K562 (cell line): Measurements from ENCODE around the gene SSBP1. TPM values are rescaled to one million over a fixed set of nuclear protein-coding genes. Genes with fewer than 3 reads are reported as not detected.

Experiments
- CREB3 ChIP-seq: fragments of 450-650 bp; conservative IDR thresholded peaks from 2 replicates; pipeline ENCODE4 v1.6.1; 2016; ENCODE audit warnings: missing genetic modification characterization, low read depth, mild to moderate bottlenecking, missing compliant biosample characterization, moderate library complexity
- JUN ChIP-seq, 2 experiments: sonication (generic) in 1 of 2; formaldehyde crosslinking in 1 of 2; IDR thresholded peaks; 2 replicates each; pipeline versions ENCODE4 v1.6.1 to v1.8.0; 2012 to 2022; ENCODE audit warnings: borderline replicate concordance in 2 of 2, mild to moderate bottlenecking in 2 of 2, improper control_type of control experiment in 1 of 2, low read depth in 1 of 2, low read length in 1 of 2, missing genetic modification reagents in 1 of 2
- LARP7 ChIP-seq: fragments of 450-650 bp; IDR thresholded peaks from 2 replicates; pipeline ENCODE4 v1.6.1; 2016
- MYC ChIP-seq, 2 experiments: fragments of 250-450 bp in 1 of 2; sonication (Bioruptor Pico) in 1 of 2; IDR thresholded peaks; 2 replicates each; pipeline versions ENCODE4 v1.5.1 to v1.6.1; 2012 to 2021; ENCODE audit warnings: low read depth in 2 of 2, borderline replicate concordance in 1 of 2, improper control_type of control experiment in 1 of 2, low read length in 1 of 2, mild to moderate bottlenecking in 1 of 2, moderate library complexity in 1 of 2
- PHB2 ChIP-seq: fragments of 450-650 bp; IDR thresholded peaks from 2 replicates; pipeline ENCODE4 v1.6.1; 2017; ENCODE audit warnings: low read depth
- polyA plus RNA-seq, 8 experiments: library from polyadenylated mRNA; depleted of rRNA in 4 of 8; stranded (reverse) in 5 of 8; unstranded in 3 of 8; fragments of >200 nt; fragmentation: Nextera tagmentation in 2 of 8; fragmentation: Illumina TruSeq in 1 of 8; extraction: Ambion mirVana in 2 of 8; extraction: Trizol in 1 of 8; gene quantifications; 2 replicates each; pipeline versions ENCODE4 v1.2.1 to v1.2.3, GENCODE V29; 2011 to 2014; ENCODE audit warnings: inconsistent platforms in 1 of 8, missing spikeins in 1 of 8
- total RNA-seq, 7 experiments: library from RNA; depleted of rRNA in 6 of 7; stranded (reverse); fragments of >200 nt in 6 of 7; fragmentation: Illumina TruSeq in 2 of 7; extraction: Trizol in 2 of 7; gene quantifications; 2 replicates each; pipeline versions ENCODE4 v1.2.1 to v1.2.3, GENCODE V29; 2011 to 2021; ENCODE audit warnings: low replicate concordance in 1 of 7
- TF ChIP-seq, protein P1 (sequence below): fragments of 450-650 bp; formaldehyde crosslinking; IDR thresholded peaks from 2 replicates; pipeline ENCODE4 v1.4.0; 2022; ENCODE audit warnings: missing genetic modification characterization
- TF ChIP-seq, protein P2 (sequence below): fragments of 450-650 bp; IDR thresholded peaks from 2 replicates; pipeline ENCODE4 v1.6.1; 2016; ENCODE audit warnings: borderline replicate concordance

SSBP1 gene
- total and polyA plus RNA-seq, 9 of the 15 experiments (the other 6 are each of a cell fraction or from before 2014, with no cell fraction given): 404 to 1,996 (median 835) TPM

- TF ChIP-seq PHB2 (0 out of 2 replicates have a peak, but pooled peaks have one; percentile 12), MYC (IDR thresholded peaks at IDR 0.05; ENCODE audit: low read depth, low read length) (no peak), MYC (CRISPR knock-in tag; IDR thresholded peaks at IDR 0.05; ENCODE audit: borderline replicate concordance, low read depth) (no peak), JUN (IDR thresholded peaks at IDR 0.05; ENCODE audit: borderline replicate concordance, low read depth, low read length) (0 out of 2 replicates have a peak, but pooled peaks have one; percentile 25), JUN (CRISPR knock-in tag; IDR thresholded peaks at IDR 0.05; ENCODE audit: borderline replicate concordance) (no peak), LARP7 (peak; percentile 94), CREB3 (tag) (no peak)
- TF ChIP-seq, protein P1, sequence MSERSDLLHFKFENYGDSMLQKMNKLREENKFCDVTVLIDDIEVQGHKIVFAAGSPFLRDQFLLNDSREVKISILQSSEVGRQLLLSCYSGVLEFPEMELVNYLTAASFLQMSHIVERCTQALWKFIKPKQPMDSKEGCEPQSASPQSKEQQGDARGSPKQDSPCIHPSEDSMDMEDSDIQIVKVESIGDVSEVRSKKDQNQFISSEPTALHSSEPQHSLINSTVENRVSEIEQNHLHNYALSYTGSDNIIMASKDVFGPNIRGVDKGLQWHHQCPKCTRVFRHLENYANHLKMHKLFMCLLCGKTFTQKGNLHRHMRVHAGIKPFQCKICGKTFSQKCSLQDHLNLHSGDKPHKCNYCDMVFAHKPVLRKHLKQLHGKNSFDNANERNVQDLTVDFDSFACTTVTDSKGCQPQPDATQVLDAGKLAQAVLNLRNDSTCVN: peak; percentile 73
- TF ChIP-seq, protein P2, sequence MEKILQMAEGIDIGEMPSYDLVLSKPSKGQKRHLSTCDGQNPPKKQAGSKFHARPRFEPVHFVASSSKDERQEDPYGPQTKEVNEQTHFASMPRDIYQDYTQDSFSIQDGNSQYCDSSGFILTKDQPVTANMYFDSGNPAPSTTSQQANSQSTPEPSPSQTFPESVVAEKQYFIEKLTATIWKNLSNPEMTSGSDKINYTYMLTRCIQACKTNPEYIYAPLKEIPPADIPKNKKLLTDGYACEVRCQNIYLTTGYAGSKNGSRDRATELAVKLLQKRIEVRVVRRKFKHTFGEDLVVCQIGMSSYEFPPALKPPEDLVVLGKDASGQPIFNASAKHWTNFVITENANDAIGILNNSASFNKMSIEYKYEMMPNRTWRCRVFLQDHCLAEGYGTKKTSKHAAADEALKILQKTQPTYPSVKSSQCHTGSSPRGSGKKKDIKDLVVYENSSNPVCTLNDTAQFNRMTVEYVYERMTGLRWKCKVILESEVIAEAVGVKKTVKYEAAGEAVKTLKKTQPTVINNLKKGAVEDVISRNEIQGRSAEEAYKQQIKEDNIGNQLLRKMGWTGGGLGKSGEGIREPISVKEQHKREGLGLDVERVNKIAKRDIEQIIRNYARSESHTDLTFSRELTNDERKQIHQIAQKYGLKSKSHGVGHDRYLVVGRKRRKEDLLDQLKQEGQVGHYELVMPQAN: peak; percentile 22; the same call in 1 of the 2 replicates
These were observed 881 bp upstream of the SSBP1 start (continued) for GRCh38 chr7:141737118-141737835.
